HFF-Myc (cell line): ENCODE measurements around the gene GSTA4.

Source experiments
- DNase-seq: peaks from one replicate; pipeline ENCODE4 v3.0.0-alpha.2; 2011; ENCODE audit warnings: low read depth; ENCODE audit errors: extremely low read depth
- H3K4me3 ChIP-seq: replicated peaks from 2 replicates; pipeline ENCODE4 v1.5.1; 2011; ENCODE audit warnings: low read depth, mild to moderate bottlenecking, control low read depth, low read length
- TF ChIP-seq, protein P1 (sequence below): IDR thresholded peaks from 2 replicates; pipeline ENCODE4 v1.5.1; 2012; ENCODE audit warnings: mild to moderate bottlenecking, low read depth, low read length, control low read depth; ENCODE audit errors: missing control alignments

Gene GSTA4

DNA sequence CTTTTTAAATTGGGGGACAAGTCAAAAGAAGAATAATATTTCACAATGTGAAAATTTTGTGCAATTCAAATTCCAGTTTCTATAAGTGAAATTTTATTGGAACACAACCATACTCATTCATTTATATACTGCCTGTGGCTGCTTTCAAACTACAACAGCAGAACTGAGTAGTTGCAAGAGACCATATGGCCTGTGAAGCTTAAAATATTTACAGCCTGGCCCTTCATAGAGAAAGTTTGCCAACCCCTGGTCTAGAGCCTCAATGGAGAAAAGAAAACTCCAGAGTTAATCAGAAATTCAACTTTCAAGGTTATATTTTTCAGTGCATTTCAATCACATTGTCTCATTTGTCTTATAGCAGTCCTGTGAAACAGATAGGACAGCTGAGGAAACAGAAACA is 43.5 kb upstream of the GSTA4 start:
- TF ChIP-seq, protein P1, sequence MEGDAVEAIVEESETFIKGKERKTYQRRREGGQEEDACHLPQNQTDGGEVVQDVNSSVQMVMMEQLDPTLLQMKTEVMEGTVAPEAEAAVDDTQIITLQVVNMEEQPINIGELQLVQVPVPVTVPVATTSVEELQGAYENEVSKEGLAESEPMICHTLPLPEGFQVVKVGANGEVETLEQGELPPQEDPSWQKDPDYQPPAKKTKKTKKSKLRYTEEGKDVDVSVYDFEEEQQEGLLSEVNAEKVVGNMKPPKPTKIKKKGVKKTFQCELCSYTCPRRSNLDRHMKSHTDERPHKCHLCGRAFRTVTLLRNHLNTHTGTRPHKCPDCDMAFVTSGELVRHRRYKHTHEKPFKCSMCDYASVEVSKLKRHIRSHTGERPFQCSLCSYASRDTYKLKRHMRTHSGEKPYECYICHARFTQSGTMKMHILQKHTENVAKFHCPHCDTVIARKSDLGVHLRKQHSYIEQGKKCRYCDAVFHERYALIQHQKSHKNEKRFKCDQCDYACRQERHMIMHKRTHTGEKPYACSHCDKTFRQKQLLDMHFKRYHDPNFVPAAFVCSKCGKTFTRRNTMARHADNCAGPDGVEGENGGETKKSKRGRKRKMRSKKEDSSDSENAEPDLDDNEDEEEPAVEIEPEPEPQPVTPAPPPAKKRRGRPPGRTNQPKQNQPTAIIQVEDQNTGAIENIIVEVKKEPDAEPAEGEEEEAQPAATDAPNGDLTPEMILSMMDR = no peak
- no peak overlapping the region for H3K4me3 ChIP-seq
- no peak for DNase-seq

DNA sequence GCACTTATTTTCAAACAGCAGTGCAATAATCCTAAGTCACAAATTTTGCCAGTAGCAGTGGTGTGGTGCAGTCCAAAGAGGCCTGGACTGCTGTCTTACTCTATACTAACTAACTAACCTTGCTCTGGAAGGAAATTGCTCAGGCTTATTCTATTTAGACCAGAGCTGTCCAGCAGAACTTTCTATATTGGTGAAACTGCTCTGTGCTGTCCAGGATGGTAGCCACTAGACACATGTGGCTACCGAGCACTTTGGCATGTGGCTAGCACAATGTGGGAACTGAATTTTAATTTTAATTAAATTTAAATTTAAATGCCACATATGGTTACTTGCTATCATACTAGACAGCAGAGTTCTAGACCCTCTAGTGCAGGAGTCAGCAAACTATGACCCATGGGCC is 43.1 kb upstream of the GSTA4 start:
- no peak overlapping the region for H3K4me3 ChIP-seq
- DNase-seq = no peak
- TF ChIP-seq, protein P1 = no peak

DNA sequence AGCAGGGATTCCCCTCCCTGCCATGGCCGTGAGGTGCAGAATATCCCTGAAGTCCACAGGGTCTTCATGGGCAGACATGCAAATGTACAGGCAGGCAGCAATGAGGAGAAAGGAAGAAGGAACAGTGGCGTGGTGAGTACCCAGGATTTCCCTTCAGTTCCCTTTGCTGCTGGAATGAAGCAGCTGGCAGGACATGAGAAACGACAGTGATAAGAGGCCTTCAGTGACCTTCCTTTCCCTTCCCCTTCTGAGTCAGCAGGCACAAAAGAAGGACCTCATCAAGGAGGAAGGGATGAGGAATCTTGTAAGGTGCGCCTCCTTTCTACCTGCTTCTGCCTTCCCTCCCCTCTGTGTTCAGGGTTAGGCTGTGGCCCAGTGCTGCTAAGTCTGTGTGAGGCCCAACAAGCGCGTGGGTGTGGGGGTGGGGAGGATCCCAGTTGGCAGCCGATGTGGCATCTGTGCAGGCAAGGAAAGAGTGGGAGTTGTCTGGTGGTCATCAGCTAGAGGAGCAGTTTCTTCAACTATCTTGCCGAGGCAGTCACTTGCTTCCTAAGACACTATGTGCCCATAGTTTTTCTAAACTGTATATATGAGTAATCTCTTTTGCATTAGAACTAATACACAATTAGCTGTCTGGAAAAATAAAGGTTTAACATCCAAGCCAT is 40.6 kb upstream of the GSTA4 start:
- no peak overlapping the region for H3K4me3 ChIP-seq
- TF ChIP-seq, protein P1 = no peak
- DNase-seq = no peak

DNA sequence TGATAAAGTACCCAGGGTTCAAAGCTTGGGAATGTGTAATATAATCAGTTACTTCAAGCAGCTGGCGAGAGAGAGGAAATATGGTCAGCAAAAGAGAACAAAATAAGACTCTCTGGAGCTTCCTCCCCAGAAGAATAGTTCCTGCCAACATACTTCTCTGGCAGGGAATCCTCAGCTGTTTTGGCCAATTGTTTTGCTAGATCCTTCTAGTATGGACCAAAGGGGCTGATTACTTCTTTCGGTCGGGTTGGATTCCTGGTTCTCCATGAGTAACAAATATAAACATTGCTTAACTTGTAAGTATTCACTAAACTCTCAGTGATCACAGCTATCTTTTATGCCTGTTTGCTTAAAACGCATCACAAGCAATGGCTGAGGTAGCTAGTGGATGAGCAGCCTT is 38.7 kb upstream of the GSTA4 start:
- H3K4me3 ChIP-seq = no peak overlapping the region
- TF ChIP-seq, protein P1 = no peak
- DNase-seq = no peak

DNA sequence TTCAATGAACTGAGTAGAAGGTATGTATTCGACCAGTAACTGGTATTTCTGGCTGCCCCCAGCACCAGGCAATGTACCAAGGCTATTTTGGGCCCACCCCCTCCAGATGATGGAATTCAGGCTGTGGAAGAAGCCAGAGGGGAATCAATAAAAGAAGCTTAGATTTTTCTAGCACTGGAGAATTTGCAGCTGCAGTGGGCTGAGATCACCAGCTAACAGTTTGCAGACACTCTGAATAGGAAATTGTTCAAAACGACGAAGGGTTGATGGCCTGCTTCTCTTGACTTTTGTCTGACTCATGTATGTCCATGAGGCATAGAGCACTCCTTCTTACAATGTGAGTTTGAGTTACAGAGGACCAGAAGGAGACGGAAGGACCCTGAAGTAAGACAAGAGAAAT is 37.8 kb upstream of the GSTA4 start:
- no peak for DNase-seq
- H3K4me3 ChIP-seq = no peak overlapping the region
- TF ChIP-seq, protein P1 = no peak

DNA sequence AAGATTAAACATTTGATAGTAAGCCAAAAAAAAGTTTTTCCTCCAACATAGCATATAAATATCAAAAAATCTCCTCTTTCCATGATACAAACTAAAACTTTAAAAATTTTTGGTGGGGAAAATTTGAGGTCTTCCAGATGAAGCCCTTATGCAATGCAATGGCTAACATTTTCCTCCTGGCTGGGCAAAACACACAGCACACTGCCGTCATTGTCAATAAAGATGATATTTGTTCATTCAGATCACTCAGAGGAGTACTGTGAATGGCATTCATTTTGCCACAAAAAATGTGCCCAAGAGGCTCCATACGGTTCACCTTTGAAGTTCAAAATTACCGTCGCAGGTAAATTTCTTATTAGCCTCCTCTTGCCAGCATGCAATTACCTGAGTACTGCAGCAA is 36.2 kb upstream of the GSTA4 start:
- no peak overlapping the region for H3K4me3 ChIP-seq
- DNase-seq = no peak
- TF ChIP-seq, protein P1 = no peak

DNA sequence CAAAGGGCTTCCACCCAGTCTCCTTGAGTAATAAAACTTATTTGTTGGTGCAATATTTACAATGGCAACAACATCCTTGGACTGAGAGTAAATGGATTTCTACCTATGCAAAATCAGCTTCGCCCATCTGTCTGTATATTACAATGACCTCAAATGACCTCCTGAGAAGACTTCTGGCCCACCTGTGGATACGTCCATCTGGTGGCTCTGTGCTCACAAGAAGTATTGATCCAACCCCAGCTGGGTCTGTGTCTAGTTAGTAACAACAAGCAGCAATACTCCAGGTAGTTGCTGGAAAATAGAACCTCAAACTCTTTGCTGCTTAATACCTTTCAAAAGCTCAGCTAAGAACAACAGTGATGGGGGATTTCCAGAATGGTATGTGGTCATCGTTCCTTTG is 34.7 kb upstream of the GSTA4 start:
- TF ChIP-seq, protein P1 = no peak
- DNase-seq = no peak
- no peak overlapping the region for H3K4me3 ChIP-seq
